Suprapubic skin (tissue), 4 donors: ENCODE results near the gene LILRA2.

Experiments used
- CTCF ChIP-seq, 2 donors: fragments of 200-600 bp in 1 of 2; fragments of 450-650 bp in 1 of 2; sonication (generic) in 1 of 2; IDR thresholded peaks; one replicate each; pipeline ENCODE4 v1.5.1; 2016 to 2019; ENCODE audit warnings: antibody characterized with exemption in 2 of 2, mild to moderate bottlenecking in 1 of 2, moderate library complexity in 1 of 2
- EP300 ChIP-seq: sonication (generic); formaldehyde crosslinking; IDR thresholded peaks from one replicate; pipeline ENCODE4 v1.6.1; 2017; ENCODE audit warnings: antibody characterized with exemption
- POLR2A ChIP-seq, 2 donors: fragments of 450-650 bp; IDR thresholded peaks; one replicate each; pipeline ENCODE4 v1.6.1; 2017; ENCODE audit warnings: antibody characterized with exemption in 2 of 2, mild to moderate bottlenecking in 2 of 2, moderate library complexity in 2 of 2
- POLR2AphosphoS5 ChIP-seq, 3 donors: sonication (generic); formaldehyde crosslinking; IDR thresholded peaks; one replicate each; pipeline ENCODE4 v1.6.1; 2017; ENCODE audit warnings: antibody characterized with exemption in 3 of 3

DNA sequence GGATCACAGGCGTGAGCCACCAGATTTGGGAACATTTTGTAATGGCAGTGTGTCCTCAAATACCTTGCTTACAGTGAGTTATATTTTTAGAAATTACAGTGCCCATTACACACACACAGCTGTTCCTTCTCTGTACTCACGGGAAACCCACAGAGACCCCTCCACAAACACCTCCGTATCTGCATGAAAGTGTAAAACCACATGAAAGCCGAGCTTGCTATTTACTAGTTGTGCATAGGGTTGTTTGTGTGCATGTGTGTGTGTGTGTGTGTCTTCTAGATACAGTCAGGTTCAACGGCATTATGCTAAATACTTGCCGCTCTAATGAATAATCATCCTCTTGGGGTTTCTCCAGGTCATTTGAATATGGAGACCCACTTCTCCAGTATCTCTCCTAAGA lies 22.3 kb upstream of the LILRA2 start:
- TF ChIP-seq EP300 (no peak), POLR2A (IDR thresholded peaks at IDR 0.05) (no peak), CTCF (IDR thresholded peaks at IDR 0.05) (no peak), POLR2AphosphoS5 (IDR thresholded peaks at IDR 0.05) (no peak)
